KBM-7 (cell line): ENCODE results near the gene MGARP.

Source experiments
- DNase-seq: peaks from one replicate; pipeline ENCODE4 v3.0.0-alpha.2; 2015
- in situ Hi-C: fragments of 300-500 bp; cut with MboI; formaldehyde crosslinking; loops from 2 replicates; pipeline ENCODE4 v1.14.3; 2020; ENCODE audit warnings: low sequenced_read_pairs, low pct_unique_long_range_greater_than_20kb, mixed read lengths

Gene MGARP

DNA sequence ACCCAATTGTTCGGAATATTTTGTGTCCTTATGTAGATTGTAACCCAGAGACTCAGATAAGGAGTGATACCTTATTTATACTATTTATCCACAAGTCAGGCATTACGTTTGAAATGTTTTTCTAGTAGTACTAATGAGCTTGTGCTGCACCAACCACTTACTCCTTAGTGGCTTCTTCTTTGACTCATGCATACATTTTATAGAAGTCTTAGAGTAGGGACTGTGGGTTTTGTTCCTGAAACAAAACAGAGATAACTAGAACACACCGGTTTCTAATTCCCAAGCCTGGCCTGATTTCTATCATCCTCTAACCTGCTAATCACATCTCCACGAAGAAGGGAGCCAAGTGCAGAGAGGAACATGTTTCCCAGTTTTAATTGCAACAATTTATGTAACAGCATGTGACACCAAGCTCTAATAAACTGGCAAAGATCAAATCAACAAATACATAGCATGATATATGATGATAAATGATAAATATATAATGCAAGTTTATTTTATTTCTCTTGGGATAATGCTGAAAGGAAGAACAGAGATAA, 32.3 kb downstream of the MGARP start:
- DNase-seq: no peak

DNA sequence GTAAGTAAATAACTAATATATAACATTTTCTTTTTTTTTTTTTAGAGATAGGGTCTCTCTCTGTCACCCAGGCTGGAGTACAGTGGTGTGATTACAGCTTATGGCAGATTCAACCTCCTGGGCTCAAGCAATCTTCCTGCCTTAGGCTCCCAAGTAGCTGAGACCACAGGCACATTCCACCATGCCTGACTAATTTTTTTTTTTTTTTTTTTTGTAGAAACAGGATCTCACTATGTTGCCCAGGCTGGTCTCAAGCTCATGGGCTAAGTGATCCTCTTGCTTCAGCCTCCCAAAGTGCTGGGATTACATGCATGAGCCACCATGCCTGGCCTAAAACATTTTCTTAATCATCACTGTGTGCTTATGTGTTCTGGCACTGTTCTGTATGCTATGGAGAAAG, 32.8 kb downstream of the MGARP start:
- DNase-seq: no peak
- in situ Hi-C loops: no loop called here

More for the DNA sequence above, 32.3 kb downstream of the MGARP start:
- in situ Hi-C loops: no loop called here

DNA sequence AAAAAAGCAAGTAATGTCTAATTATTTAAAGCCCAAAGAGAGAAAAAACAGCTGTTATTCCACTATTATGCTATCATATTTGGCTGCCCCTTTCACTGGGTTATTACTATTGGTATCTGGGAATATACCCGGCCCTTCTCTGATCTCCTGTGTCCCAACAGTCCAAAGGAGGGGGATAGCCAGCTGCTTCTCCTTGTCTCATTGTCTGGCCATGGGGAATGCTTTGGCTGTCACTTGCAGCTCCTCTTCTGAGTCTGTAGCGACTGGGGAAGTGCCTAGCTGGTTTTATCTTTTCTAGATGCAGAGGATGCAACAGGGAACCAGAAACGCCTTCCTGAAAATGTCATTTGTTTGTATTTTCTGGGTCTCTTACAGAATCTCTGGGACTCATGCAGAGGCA, 33.9 kb downstream of the MGARP start:
- DNase-seq: no peak
- in situ Hi-C loops: no loop called here

DNA sequence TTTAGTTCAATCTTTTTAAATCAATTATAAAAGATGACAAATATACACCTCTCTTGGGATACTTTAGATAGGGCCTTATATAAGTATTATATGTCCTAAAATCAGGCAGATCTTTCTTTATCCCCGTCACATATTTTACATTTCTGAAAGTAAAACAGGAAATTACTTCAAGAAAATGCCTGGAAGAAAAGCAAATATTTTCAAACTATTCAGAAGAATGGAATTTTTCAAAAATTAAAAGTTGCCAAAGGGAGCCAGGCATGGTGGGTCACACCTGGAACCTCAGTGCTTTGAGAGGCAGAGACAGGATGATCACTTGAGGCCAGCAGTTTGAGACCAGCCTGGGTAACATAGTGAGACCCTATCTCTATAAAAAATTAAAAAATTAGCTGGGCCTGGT, 34.4 kb downstream of the MGARP start:
- DNase-seq: no peak
- in situ Hi-C loops: no loop called here

DNA sequence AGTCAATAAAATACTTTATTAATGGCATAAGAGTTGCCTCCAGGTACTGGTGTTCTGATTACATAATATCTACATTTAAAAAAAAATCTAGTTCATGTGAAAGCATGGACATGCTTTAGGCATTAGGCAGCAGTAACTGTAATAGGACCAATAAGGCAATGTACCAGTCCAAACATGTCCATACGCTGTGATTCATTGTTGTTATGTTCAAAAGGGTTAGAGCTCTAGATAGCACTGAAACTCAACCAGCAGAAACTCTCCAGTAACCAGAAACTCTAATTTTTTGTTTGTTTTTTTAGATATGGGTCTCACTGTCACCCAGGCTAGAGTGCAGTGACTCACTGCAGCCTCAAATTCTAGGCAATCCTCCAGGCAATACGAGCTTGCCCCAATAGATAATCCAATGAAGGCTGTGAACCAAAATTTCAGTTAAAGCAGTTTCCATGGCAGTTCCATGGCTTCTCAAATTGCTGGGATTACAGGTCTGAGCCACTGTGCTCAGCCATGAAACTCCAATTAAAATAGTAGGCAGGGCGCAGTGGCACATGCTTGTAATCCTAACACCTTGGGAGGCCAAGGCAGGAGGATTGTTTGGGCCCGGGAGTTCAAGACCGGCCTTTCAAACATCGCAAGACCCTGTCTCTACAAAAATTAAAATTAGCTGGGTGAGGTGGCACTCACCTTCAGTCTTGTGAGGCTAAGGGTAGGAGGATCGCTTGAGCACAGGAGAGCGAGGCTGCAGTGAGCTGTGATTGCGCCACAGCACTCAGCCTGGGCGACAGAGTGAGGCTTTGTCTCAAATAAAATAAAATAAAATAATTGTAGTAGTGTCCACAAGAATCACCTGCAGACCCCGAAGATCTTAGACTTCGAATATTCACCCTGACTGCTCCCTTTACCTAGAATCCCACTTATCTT, 36.3 kb downstream of the MGARP start:
- no peak for DNase-seq
- in situ Hi-C loops: no loop called here

DNA sequence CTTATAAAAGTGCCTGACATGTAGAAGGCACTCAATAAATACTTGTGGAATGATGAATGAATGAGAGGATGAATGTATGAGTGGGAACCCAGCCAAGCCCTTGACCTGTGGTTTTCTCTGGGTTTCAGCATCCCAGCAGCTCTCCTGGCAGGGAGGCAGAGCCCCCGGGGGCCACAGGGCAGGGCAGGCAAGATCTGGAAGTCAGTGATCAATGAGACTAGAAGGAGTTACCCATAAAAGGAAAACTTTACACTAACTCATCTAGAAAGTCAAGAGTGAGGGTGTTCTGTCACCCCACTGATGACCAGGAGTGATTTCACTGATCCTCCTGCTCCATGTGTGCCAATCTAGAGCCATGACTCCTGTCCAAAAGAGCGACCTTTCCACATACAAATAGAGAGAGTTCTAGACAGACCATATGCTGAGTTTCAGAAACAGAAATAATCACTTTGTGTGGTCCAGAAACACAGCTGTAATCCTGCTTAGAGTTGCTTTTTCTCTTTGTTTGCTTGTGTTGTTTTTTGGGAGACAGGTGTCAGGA, 37.4 kb downstream of the MGARP start:
- in situ Hi-C loops: no loop called here
- no peak for DNase-seq

DNA sequence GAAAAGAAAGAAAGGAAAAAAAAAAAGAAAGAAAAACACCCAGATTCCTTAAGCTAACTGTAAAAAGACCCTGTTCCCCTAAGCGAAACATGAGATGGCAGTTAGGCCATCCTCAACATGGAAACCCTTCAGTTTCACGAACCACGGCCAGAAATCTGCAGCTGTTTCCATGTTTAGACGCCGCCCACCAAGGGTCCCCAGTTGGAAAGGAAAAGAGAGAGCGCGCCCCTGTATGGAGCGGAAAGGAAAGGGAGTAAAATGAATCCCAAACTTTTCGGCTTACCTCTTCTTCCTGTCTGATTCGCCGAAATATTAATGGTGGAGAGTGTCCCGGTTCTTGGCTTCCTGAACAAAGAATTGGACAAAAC, 38.3 kb downstream of the MGARP start:
- DNase-seq: no peak
- in situ Hi-C loops: no loop called here

DNA sequence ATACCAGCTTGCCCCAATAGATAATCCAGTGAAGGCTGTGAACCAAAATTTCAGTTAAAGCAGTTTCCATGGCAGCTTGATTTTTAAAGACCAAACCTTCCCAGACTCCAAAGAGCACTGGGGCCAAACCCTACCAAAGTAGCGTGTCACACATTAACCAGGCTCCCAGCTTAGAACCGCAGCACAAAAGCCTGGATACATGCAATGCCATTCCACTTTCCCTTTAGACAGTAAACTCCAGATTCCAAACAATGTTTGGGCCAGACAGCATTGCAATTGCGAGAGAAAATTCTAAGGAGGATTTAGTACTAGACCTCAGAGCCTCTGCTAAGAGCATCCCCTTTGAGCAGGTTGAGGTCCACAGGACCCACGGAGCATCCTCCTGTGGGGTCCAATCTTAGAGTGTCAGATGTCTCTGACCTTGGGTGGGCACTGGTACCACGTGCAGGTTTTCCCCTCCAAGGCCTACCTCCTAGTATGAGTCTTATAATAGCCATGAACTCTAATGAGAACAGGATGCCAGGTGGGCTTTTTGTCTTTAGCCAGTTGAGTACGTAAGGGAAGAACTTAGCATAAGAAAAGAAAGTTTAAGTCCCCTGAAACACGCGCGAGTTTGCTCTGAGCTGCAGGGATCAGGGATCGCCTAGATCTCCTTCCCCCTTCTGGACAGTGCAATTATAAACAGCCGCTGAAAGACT, 38.8 kb downstream of the MGARP start:
- no peak for DNase-seq
- in situ Hi-C loops: no loop called here

DNA sequence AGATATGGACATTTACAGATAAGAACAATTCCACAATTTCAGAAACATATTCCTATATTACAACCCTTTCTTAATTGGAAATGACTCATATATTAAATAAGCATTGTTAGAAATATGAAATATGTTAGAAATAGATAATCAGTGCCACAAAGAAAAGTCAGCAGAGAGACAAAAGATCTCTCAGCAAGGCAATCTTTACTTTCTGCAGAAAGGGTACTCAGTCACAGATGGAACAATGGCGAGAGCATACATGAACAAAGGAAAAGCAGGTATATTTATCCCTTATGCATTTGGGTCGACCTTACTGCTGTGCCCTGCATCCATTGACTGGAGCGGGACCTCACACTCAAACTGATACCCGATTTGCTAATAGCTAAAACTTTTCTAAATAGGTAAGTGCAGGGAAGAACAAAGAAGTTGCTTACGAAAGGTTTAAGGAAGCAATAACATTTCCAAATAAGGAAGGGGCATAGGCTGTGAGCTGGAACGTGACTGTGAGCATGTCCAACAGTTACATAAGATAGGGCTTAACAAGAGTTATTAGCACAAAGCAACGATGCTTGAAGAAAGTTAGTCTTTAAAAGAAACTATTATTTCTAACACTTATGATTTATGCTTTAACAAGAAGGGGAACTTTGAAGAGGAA, 40.8 kb downstream of the MGARP start:
- no peak for DNase-seq
- in situ Hi-C loops: no loop called here

DNA sequence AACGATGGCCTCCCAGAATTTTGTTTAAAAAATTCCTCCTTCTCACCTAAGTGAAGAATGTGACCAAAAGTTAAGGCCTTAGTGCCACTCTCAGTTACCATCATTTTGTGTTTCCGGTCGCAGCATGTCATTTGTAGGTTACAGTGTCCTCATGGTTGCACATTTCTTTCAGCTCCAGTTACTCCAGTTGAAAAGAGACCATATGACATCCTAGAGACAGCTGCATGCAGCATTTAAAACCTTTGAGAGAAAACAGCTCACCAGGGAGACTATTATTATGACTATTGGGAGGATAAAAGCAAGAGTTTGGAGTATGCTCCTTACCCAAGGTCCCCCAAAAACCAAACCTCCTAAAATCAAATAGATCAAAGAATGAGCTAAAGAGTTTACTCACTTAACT, 45.8 kb downstream of the MGARP start:
- in situ Hi-C loops: no loop called here
- no peak for DNase-seq

DNA sequence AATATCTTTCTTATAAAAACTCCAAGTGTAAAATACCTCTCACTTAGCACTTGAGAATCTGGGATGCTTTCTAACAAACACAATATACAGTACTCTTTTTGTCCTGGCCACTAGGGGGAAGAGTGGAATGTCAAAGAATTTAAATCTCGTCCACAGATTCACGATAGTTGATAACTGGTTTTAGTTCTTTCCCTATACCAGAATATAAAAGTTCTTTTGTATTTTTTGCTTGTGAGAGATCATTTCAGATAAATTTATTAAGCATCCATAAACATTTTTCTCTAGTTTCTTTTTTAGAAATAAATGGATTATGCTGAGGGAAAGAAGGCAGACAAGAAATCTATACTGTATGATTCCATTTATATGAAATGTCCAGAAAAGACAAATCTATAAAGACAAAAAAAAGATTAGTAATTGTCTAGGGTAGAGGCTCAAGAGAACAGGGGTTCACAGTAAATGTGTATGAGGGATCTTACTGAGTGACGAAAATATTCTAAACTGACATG, 50.4 kb downstream of the MGARP start:
- in situ Hi-C loops: no loop called here
- DNase-seq: peak; percentile 51

DNA sequence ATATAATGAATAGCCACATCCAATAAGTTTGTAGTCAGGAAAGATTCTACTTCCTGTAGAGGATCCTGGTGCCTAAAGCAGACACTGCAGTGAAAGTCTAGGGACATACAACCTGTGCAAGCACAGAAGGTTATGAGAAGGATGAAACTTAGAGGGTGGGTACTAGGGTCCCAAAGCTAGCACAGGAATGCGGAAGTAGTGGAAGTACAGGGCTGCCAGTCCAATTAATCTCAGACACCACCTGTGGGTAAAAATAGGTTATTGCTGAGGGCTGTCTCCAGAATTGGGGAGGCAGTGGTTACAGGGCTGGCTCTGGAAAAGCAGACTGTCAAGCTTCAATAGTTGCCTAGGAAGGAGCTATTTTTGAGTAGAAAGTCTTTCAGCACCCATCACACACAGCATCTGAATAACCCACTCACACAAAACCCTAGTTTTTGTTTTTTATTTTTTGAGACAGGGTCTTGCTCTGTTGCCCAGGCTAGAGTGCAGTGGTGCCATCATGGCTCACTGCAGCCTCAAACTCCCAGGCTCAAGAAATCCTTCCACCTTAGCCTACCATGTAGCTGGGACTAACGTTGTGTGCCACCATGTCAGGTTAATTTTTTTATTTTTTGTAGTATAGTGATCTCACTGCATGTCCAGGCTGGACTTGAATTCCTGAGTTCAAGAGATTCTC, 52.2 kb downstream of the MGARP start:
- DNase-seq: peak; percentile 71
- in situ Hi-C loops: no loop called here

DNA sequence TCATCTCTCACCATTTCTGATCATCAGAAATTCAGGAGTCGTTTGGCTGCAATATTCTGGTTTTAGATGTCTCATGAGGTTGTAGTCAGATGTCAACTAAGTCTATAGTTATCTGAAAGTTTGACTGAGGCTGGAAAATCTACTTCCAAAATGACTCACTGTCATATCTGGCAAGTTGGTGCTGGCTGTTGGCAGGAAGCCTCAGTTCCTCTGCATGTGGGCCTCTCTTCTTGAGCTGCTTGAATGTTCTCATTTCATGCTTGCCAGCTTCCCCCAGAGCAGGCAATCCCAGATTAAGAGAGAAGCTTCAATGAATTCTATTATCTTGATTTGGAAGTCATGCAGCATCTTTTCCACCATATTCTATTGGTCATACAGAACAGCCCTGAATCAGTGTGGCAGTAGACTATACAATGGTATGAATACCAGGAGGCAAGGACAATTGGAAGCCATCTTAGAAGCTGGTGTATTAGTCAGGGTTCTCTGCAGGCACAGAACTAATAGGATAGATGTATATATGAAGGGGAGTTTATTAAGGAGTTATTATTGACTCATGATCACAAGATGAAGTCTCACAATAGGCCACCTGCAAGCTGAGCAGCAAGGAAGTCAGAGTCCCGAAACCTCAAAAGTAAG, 56.2 kb downstream of the MGARP start:
- peak; percentile 23 for DNase-seq
- in situ Hi-C loops: no loop called here

DNA sequence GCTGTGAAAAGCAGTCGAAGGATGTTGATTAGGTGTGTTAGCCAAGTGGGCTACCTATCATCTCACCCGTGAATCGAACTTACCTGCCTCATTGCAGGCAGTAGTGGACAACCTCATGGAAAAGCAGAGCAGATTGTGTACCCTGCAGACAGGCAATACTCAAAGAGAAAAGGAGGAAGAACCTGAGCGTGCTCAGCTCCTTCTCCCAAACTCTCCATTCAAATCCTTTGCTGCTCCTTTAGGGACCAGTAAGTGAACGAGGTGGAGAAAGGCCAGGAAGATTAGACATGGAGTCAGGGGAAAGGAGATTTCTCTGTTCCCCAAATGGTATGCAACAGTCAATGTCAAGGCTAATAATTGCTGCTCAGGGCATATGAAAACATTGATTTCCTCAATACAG, 57.8 kb downstream of the MGARP start:
- DNase-seq: no peak
- in situ Hi-C loops: no loop called here

DNA sequence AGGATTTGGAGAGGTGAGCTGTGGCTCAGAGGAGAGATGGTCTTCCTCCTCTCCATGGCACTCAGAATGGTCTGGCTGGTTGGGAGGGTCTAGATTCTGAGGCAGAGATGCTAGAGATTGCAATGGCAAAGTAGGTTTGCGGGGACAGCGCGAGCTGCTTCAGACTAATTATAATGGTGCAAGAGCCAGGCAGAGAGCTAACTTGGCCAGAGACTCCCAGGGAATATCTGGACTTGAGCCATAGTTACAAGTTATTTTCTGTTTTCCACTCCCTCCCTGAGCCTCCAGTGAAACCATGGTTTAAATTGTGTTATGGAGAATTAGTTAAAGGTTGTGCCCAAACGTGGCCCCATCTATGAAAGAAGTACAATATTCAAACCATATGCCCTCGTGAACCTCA, 58.3 kb downstream of the MGARP start:
- in situ Hi-C loops: no loop called here

DNA sequence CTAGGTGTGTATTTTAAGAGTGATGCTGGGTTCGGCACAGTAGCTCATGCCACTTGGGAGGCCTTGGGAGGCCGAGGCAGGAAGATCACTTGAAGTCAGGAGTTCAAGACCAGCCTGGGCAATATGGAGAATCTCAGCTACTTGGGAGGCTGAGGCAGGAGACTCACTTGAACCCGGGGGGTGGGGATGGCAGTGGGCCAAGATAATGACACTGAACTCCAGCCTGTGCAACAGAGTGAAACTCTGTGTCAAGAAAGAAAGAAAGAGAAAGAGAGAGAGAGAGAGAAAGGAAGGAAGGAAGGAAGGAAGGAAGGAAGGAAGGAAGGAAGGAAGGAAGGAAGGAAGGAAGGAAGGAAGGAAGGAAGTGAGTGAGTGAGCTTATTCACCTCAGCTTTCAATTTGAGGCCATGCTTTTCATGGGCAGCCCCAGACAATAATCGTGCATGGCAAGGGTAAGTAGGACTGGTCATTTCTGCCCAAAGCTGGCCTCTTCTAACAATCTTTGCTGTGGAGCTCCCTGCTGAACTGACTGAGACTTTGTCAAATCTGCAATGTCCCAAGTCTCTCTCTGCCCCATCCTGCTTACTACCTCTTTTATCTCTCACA, 60.5 kb downstream of the MGARP start:
- in situ Hi-C loops: no loop called here
- DNase-seq: no peak

More for the DNA sequence above, 58.3 kb downstream of the MGARP start:
- DNase-seq: no peak
